Activated gamma-delta T cell treated with Interleukin-2 at 50 U/mL for 16 hours (primary cell): ENCODE results near the gene PIK3C2A.

Source experiments
- DNase-seq: peaks from one replicate; pipeline ENCODE4 v3.0.0-alpha.2; 2020

Gene PIK3C2A

DNA sequence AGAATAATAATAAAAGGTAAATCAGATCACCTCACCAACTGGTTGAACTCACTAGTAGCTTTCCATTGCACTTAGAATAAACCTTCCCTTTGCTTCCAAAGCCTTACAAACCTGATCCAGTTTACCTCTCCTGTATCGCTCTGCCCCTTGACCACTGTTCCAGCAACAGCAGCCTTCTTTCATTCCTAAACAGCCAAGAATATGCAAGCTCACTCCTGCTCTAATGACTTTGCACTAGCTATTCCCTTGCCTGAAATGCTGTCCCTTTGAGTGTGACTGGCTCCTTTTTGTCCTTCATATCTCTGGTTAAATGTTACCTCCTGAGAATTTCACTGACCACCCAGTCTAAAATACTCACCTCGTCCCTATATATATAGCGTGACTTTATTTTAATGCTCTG is 9.6 kb upstream of the PIK3C2A start:
- no peak for DNase-seq

GRCh38 chr11:17214338-17214737 is 6.6 kb upstream of the PIK3C2A start:
- no peak for DNase-seq

DNA sequence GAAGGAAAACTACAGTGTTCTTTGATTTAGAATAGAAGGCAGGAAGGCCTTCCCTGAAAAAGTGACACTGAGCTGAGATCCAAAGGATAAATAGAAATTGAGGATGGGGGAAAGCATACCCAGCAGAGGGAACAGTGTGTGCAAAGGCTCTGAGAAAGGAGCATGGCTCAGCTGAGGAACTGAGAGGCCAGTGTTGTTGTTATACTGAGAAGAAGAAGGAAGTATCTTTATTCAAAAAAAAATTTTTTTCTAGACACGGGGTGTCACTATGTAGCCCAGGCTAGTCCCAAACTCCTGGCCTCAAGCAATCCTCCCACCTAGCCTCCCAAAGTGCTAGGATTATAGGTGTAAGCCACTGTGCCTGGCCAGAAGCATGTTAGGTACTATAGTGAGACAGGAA is 3.5 kb upstream of the PIK3C2A start:
- no peak for DNase-seq

- no peak for DNase-seq
These were observed 2.1 kb upstream of the PIK3C2A start for GRCh38 chr11:17209939-17210245.

DNA sequence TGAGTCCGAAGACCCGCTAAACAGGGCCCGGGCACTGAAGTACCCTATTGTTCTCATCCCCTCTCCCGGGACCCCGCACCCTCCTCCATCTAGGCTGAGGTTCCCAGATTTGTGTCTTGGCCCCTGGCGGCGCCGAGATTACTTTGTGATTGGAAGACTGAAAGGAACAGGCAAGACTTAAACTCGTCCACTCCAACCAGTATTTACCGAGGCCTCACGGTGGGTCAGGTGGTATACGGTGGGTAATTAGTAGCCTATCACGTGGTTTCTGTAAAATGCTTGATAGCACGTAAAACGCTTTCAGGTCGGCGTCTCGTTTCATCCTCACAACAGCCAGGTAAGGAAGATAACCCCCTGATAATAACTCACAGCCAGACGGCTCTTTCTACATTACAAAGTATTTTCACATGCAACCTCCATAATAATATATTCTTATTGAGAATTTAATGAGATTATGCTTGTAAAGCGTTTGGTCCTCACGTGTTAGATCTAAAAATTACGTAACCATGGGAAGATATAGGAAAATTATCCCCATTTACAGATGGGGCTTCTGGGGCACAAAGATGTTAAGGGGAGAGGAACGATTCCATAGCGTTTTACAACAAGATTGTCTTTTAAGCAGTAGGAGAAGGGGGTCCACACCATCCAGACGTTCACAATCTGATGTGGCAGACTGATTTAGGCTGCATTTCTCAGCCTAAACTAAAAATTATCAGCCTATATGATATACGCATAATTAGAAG is 642 bp upstream of the PIK3C2A start:
- DNase-seq: peak; percentile 37

- no peak for DNase-seq
These were observed 1.3 kb downstream of the PIK3C2A start for GRCh38 chr11:17206463-17206862.

DNA sequence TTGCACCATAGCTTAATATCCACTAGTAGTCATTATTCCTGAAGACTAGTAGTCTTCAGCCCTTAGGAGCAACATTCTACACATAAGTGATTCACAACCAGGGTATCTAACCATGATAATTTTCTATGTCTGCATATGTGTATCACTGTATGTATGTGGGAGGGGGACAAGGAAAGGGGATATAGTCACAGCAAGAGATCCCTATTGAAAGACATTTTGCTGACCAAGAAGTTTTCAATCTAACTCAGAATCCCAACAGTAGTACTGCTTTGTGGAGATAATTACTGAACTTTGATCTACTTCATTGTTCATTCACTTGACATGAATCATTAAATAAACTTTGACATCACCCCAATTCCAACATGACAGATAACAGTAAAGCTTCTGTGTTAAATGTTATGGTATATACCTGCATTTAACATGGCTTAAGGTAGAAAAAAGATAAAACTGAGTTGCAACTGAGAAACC is 10.3 kb downstream of the PIK3C2A start:
- no peak for DNase-seq

GRCh38 chr11:17188675-17189074 is 19.1 kb downstream of the PIK3C2A start:
- no peak for DNase-seq

DNA sequence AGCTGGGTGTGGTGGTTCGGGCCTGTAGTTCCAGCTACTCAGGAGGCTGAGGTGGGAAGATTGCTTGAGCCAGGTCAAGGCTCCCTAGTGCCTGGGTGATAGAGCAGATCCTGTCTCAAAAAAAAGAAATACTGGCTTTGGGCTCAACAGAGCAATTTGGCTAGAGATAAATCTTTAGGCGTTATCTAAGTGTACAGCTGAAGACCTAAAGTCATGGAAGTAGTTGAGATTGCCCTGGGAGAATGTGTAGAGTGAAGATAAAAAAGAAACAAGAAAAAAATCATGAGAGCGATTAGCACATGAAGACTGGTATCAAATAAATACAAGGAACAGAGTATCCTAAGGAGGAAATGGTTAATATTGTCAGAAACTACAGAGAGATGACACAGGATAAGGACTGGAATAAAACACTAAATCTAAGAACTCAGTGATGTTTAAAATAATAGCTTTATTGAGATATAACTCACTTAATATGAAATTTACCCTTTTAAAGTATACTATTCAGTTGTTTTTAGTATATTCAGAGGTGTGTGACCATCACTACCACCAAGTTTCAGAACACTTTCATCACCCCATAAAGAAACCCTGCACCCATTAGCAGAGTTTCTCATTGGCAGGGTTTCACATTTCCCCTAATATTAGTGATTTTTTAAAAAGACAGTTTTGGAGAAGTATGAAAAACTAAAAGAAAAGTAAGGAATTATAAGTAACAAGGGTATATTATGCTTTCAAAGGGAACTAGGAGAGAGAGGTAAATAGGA is 20.7 kb downstream of the PIK3C2A start:
- no peak for DNase-seq

- DNase-seq: no peak
These were observed 21.8 kb downstream of the PIK3C2A start for GRCh38 chr11:17185938-17186337.

DNA sequence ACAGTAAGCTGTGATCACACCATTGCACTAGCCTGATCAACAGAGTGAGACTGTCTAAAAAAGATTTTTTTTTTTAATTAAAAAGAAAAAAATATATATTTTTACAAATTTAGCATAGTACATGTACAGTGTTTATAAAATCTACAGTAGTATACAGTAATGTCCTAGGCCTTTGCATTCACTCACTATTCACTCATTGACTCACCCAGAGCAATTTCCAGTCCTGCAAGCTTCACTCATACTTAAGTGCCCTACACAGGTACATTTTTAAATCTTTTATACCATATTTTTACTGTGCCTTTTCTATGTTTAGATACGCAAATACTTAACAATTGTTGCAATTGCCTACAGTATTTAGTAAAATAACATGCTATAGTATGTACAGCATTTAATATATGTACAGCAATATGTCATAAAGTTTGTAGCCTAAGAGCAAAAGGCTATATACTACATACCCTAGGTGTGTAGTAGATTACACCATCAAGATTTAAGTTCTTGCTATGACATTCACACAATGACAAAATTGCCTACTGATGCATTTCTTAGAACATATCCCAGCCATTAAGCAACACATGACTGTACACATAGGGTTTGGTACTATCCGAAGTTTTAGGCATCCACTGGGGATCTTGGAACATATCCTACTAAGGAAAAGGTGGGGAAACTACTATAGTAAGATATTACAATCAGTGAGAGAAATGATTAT is 22.8 kb downstream of the PIK3C2A start:
- no peak for DNase-seq

GRCh38 chr11:17183836-17184235 is 23.9 kb downstream of the PIK3C2A start:
- no peak for DNase-seq

DNA sequence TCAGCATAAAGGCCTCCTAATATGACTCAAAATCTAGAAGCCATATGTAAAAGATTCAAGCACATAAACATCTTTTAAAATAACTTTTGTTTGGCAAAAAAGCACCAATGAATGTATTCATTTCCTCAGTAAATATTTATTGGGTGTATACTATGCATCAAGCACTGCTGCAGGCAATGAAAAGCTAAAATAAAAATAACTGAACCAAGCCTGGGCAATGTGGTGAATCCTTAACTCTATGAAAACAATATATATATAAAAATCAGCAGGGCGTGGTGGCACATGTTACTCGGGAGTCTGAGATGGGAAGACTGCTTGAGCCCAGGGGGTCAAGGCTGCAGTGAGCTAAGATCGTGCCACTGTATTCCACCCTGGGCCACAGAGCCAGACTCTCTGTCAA is 27.8 kb downstream of the PIK3C2A start:
- no peak for DNase-seq

DNA sequence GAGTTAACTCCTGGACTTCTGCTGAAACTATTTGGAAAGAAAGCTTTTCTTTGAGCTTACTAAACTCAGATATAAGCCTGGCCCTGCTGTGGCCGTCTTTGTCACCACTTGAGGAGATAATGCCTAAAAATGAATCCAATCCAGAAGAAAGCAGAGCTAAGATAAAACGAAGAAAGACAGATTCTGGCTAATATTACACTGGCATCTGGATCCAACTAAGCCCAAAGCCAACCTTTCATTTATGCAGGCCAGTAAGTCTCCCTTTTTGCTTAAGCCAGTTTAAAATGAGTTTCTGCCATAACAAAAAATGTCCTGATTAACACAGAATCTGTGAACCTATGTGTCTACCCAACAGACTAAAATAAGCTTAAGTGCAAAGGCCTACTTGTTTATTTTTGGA is 34.5 kb downstream of the PIK3C2A start:
- no peak for DNase-seq

DNA sequence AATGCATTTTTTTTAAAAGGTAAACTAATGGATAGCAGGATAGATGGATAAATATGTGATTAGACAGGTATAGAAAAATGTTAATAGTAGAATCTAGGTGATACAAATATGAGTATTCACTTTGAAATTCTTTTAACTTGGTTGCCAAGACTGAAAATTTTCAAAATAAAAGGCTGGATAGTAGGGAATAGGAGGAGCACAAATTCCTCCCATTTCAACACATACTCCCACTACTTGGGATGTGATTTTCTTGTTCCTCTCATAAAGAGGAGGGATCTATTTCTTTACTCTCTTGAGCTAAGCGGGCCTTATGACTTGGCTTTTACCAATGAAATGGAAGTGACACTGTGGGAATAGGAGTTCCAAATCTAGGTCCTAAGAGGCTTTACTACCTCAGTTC is 35.9 kb downstream of the PIK3C2A start:
- DNase-seq: no peak

DNA sequence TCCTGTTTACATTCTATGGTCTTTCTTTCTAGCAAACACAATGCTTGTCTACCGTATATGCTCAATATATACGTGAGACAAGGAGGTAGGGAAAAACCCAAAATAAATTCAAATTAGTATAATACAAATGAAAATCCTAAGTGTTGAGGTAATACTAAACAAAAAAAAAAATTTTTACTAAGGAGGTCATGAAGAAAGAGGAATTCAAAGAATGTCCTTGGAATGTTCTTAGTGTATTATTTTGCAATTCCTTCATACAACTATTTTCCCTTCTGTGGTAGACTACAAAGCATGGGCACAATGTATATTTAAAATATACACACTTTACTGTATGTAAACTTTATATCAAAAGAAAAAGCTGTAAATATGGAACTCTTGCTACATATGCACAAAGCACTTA is 36.4 kb downstream of the PIK3C2A start:
- DNase-seq: no peak

- no peak for DNase-seq
These were observed 37.9 kb downstream of the PIK3C2A start for GRCh38 chr11:17169876-17170275.

DNA sequence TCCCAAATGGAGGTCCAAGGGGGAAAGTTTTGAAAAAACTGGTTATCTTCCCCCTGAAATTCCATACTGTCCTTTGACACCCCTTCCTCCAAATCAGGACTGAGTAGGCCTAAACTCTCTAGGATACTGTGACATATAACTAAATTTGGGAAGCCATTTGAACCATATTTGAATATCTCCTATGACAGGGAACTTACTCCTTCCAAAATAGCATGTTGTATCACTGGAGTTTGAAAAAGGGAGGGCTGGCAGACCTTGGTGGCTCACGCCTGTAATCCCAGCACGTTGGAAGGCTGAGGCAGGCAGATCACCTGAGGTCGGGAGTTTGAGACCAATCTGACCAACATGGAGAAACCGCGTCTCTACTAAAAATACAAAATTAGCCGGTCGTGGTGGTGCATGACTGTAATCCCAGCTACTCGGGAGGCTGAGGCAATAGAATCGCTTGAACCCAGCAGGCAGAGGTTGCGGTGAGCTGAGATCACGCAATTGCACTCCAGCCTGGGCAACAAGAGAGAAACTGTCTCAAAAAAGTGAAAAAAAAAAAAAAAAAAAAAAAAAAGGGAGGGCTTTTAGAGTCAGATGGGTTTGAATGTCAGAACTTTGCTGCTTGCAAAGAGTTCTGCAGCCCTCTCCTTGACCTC is 42.4 kb downstream of the PIK3C2A start:
- no peak for DNase-seq

DNA sequence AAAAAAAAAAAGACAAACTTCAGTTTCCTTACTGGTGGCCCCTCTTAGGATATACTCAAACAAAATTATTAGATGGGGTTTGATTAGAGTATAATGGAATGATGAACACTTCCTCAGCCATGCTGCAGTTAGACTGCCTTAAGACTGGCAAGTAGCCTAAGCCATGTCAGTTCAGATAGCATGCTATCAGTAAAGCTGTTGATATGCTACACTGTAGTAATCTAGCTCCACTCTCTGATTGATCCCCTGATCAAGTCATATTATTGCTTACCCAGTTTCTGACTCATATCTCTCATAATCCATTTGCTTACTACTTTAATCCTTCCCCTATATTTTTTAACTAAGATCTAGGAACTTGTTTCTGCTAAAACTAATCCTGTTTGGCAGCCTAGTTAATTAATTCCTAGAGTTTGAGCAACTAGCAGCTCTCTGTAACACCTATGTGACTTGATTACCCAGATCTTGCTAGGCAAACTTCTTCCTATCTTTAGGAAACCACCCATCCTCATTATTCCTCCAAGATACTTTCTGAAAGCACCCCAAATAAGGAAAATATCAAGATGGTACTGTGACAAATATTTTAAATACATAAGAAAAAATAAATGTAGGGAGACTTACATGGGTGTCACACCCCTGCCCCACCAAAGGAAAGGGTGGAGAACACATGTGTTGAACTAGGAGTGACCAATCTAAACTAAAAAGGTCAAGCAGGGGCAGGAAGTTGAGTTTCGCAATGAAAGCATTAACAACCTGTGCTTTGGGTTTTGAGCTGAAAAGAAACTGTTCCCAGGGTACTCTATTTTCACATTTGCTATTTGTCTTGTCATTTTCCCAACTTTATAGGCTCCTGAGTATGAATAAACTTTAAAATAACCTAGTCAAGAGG is 43.2 kb downstream of the PIK3C2A start:
- no peak for DNase-seq

GRCh38 chr11:17163736-17164135 is 44.0 kb downstream of the PIK3C2A start:
- no peak for DNase-seq

DNA sequence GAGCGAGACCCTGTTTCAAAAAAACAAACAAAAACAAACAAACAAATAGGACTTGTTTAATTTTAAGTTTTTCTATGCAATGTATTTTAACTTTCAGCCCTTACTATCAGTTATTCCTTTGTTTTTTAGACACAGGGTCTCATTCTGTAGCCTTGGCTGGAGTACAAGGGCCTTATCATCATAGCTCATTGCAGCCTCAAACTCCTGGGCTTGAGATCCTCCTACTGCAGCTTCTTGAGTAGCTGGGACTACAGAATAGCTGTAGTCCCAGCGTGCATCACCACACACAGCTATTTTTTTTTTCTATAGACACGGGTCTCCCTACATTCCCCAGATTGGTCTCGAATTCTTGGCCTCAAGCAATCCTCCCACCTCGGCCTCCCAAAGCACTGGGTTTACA is 44.5 kb downstream of the PIK3C2A start:
- no peak for DNase-seq

GRCh38 chr11:17162376-17162775 is 45.4 kb downstream of the PIK3C2A start:
- no peak for DNase-seq
